Measurements from ENCODE around the gene PFKFB2. TPM values are rescaled to one million over a fixed set of nuclear protein-coding genes. Genes with fewer than 3 reads are reported as not detected.
A peak's percentile ranks its signal among the peaks of the same experiment; 100 is the strongest.

PFKFB2 gene
- total and polyA plus RNA-seq, 2 experiments from 2014 or later = 9.5 to 19.2 TPM

GRCh38 chr1:207102659-207103058 lies 49.6 kb downstream of the PFKFB2 start:
- no peaks in the 10 kb centered on the region for H4K20me1 ChIP-seq (ENCODE audit: insufficient read depth, poor library complexity, severe bottlenecking)
- H3K4me2 ChIP-seq = no peak overlapping the region
- no peaks in the 10 kb centered on the region for H3K79me2 ChIP-seq
- no peaks in the 10 kb centered on the region for H3K9me3 ChIP-seq (ENCODE audit: low read depth)
- no peaks in the 10 kb centered on the region for H3K9me2 ChIP-seq (replicated peaks; ENCODE audit: insufficient read depth)
- 86% methylated on average over 1 of the region's 1 CpG for WGBS (ENCODE audit: low lambda C conversion rate, missing lambda C conversion rate)
- no peak overlapping the region for H2AFZ ChIP-seq
- no peak overlapping the region for H3K4me3 ChIP-seq
- TF ChIP-seq EZH2 (IDR thresholded peaks at IDR 0.05; ENCODE audit: borderline replicate concordance) = no peak
- no peaks in the 10 kb centered on the region for H3K36me3 ChIP-seq (replicated peaks; ENCODE audit: insufficient read depth, low read depth)
- no peak for DNase-seq (ENCODE audit: low spot score)
- no peaks in the 10 kb centered on the region for H3K27me3 ChIP-seq
- H3K27ac ChIP-seq = no peak overlapping the region
- peaks cover 7% of the 10 kb centered on the region for H3K4me1 ChIP-seq (ENCODE audit: insufficient read depth)

- peak within 1 kb of the TSS; percentile 62 for H3K27ac ChIP-seq
- WGBS (ENCODE audit: low lambda C conversion rate, missing lambda C conversion rate) = 68% methylated on average over 7 of the region's 7 CpGs
- H3K79me2 ChIP-seq = no peaks in the 10 kb centered on the region
- H2AFZ ChIP-seq = peak within 1 kb of the TSS; percentile 9
- no peaks in the 10 kb centered on the region for H3K27me3 ChIP-seq
- peaks cover 7% of the 10 kb centered on the region for H3K4me1 ChIP-seq (ENCODE audit: insufficient read depth)
- H3K4me3 ChIP-seq = no peak within 1 kb of the TSS
- no peaks in the 10 kb centered on the region for H4K20me1 ChIP-seq (ENCODE audit: insufficient read depth, poor library complexity, severe bottlenecking)
- peak; percentile 34 for DNase-seq (ENCODE audit: low spot score)
- H3K4me2 ChIP-seq = no peak within 1 kb of the TSS
- TF ChIP-seq EZH2phosphoT487 (IDR thresholded peaks at IDR 0.05; ENCODE audit: low read depth, severe bottlenecking, unreplicated experiment) (no peak), EZH2 (IDR thresholded peaks at IDR 0.05; ENCODE audit: borderline replicate concordance) (no peak)
- TF ChIP-seq, protein P1, sequence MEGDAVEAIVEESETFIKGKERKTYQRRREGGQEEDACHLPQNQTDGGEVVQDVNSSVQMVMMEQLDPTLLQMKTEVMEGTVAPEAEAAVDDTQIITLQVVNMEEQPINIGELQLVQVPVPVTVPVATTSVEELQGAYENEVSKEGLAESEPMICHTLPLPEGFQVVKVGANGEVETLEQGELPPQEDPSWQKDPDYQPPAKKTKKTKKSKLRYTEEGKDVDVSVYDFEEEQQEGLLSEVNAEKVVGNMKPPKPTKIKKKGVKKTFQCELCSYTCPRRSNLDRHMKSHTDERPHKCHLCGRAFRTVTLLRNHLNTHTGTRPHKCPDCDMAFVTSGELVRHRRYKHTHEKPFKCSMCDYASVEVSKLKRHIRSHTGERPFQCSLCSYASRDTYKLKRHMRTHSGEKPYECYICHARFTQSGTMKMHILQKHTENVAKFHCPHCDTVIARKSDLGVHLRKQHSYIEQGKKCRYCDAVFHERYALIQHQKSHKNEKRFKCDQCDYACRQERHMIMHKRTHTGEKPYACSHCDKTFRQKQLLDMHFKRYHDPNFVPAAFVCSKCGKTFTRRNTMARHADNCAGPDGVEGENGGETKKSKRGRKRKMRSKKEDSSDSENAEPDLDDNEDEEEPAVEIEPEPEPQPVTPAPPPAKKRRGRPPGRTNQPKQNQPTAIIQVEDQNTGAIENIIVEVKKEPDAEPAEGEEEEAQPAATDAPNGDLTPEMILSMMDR (IDR thresholded peaks at IDR 0.05; ENCODE audit: poor library complexity) = no peak
- H3K9me3 ChIP-seq (ENCODE audit: low read depth) = no peaks in the 10 kb centered on the region
- no peaks in the 10 kb centered on the region for H3K9me2 ChIP-seq (replicated peaks; ENCODE audit: insufficient read depth)
- H3K36me3 ChIP-seq (replicated peaks; ENCODE audit: insufficient read depth, low read depth) = no peaks in the 10 kb centered on the region
These were observed 50.9 kb downstream of the PFKFB2 start, which contains the start of gene C4BPA for GRCh38 chr1:207103892-207104373. TSS of gene C4BPA (plus strand) at chr1:207104233. CDS start at chr1:207113026, 8,793 bp downstream.

DNA sequence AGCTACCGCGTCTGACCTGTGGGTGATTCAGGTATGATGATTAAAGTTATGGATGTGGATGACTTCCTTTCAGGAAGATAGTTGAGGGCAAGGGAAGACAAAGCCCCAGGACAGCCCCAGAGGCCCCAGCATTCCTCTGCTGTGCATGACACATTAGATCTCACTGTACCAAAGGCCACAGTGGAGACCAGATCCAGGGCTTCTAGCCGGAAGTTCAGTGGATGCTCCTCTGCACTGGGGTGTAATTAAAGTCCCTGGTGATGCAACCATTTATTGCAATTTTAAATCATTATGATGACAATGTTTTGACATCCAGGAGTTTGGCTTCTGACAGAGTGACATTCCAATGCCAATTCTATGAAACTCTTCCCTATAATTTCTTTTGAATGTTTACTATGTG lies 55.9 kb downstream of the PFKFB2 start:
- no peaks in the 10 kb centered on the region for H3K27me3 ChIP-seq
- no peaks in the 10 kb centered on the region for H3K4me1 ChIP-seq (ENCODE audit: insufficient read depth)
- H3K4me3 ChIP-seq = no peak overlapping the region
- H3K9me3 ChIP-seq (ENCODE audit: low read depth) = no peaks in the 10 kb centered on the region
- no peaks in the 10 kb centered on the region for H3K9me2 ChIP-seq (replicated peaks; ENCODE audit: insufficient read depth)
- no peak overlapping the region for H2AFZ ChIP-seq
- H3K4me2 ChIP-seq = no peak overlapping the region
- no peaks in the 10 kb centered on the region for H3K79me2 ChIP-seq
- peak; percentile 41 for DNase-seq (ENCODE audit: low spot score)
- no peak overlapping the region for H3K27ac ChIP-seq
- 98% methylated on average over 3 of the region's 3 CpGs for WGBS (ENCODE audit: low lambda C conversion rate, missing lambda C conversion rate)
- TF ChIP-seq EZH2phosphoT487 (IDR thresholded peaks at IDR 0.05; ENCODE audit: low read depth, severe bottlenecking, unreplicated experiment) (no peak), EZH2 (IDR thresholded peaks at IDR 0.05; ENCODE audit: borderline replicate concordance) (no peak)
- TF ChIP-seq, protein P1 (IDR thresholded peaks at IDR 0.05; ENCODE audit: poor library complexity) = no peak
- no peaks in the 10 kb centered on the region for H3K36me3 ChIP-seq (replicated peaks; ENCODE audit: insufficient read depth, low read depth)
- H4K20me1 ChIP-seq (ENCODE audit: insufficient read depth, poor library complexity, severe bottlenecking) = no peaks in the 10 kb centered on the region

DNA sequence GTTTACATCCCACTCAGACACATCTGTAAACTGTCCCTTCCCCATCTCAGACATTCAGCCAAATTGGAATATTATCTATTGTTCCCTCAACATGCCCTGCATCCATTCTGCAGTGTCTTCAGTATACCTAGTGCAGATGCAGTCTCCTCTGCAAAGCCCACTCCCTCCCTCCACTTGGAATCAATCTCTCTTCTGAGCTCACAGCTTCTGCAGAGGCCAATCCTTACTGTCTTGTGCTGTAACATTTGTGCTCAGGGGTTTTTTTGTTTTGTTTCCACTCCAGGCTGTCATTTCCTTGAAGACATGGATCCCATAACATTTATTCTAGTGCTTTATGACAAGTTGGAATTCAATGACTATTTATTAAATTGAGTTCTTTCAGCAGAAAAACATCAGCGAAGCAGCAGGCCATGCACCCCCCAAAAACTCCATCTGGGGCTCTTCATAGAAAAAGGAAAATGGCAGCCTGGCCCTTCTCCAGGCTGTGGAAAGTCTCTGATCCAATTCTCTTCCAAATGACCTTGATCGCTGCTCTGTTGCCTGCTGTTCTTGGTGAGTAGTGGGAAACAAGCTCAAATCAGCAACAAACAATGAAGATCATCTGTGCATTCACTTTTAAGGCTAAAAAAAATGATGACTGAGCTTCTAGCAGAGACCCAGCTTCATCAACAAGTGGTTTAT lies 59.7 kb downstream of the PFKFB2 start:
- Histone ChIP-seq H3K4me1 (ENCODE audit: insufficient read depth) (no peaks in the 10 kb centered on the region), H2AFZ (no peak overlapping the region), H3K4me2 (no peak overlapping the region), H3K9me3 (ENCODE audit: low read depth) (no peaks in the 10 kb centered on the region), H3K27me3 (no peaks in the 10 kb centered on the region), H3K4me3 (no peak overlapping the region), H3K27ac (no peak overlapping the region), H3K36me3 (replicated peaks; ENCODE audit: insufficient read depth, low read depth) (no peaks in the 10 kb centered on the region), H3K9me2 (replicated peaks; ENCODE audit: insufficient read depth) (no peaks in the 10 kb centered on the region), H4K20me1 (ENCODE audit: insufficient read depth, poor library complexity, severe bottlenecking) (no peaks in the 10 kb centered on the region), H3K79me2 (no peaks in the 10 kb centered on the region)
- no peak for DNase-seq (ENCODE audit: low spot score)
- 86% methylated on average over 2 of the region's 2 CpGs for WGBS (ENCODE audit: low lambda C conversion rate, missing lambda C conversion rate)
- TF ChIP-seq EZH2 (IDR thresholded peaks at IDR 0.05; ENCODE audit: borderline replicate concordance) = no peak
- TF ChIP-seq, protein P1 (IDR thresholded peaks at IDR 0.05; ENCODE audit: poor library complexity) = no peak

Data from hepatocyte (in vitro differentiated cells).